T-cell (primary cell): ENCODE results near the gene DNM3. TPM values are rescaled to one million over a fixed set of nuclear protein-coding genes. Genes with fewer than 3 reads are reported as not detected.

Experiments
- ATAC-seq, 4 experiments: fragments of 200-7000 bp in 3 of 4; fragments of 150-1000 bp in 1 of 4; cut with Tn5 transposase; replicated peaks in 1 of 4; 1 replicate in 3 of 4; 2 replicates in 1 of 4; pipeline ENCODE4 v1.10.0; 2021; ENCODE audit warnings: moderate library complexity in 3 of 4, mild to moderate bottlenecking in 2 of 4, moderate number of reproducible peaks in 1 of 4
- CTCF ChIA-PET, 2 donors: fragments of 300-600 bp; sonication (Branson Sonifier 250); formaldehyde crosslinking; loops; one replicate each; lab custom pipeline; 2022; ENCODE audit warnings: antibody characterized with exemption in 2 of 2; lab: Charles Lee
- POLR2A ChIA-PET, 2 donors: fragments of 300-600 bp; sonication (Branson Sonifier 250); formaldehyde crosslinking; loops; one replicate each; lab custom pipeline; 2022; ENCODE audit warnings: antibody characterized with exemption in 2 of 2; lab: Charles Lee
- DNase-seq, 35 experiments: peaks; one replicate each; pipeline versions ENCODE4 v3.0.0 to v3.0.0-alpha.2; 2013 to 2023
- H3K27ac ChIP-seq: one replicate; pipeline ENCODE4 v1.5.1; 2013; ENCODE audit warnings: low read length
- H3K27me3 ChIP-seq, 2 experiments: replicated peaks in 1 of 2; 1 replicate in 1 of 2; 2 replicates in 1 of 2; pipeline versions ENCODE4 v1.6.1 to v1.7.0; 2013; ENCODE audit warnings: low read length in 1 of 2, mixed read lengths in 1 of 2; ENCODE audit not compliant: control insufficient read depth in 2 of 2, insufficient read depth in 2 of 2; ENCODE audit errors: extremely low read depth in 1 of 2
- H3K36me3 ChIP-seq, 2 donors: 1 replicate in 1 of 2; 2 replicates in 1 of 2; pipeline versions ENCODE4 v1.6.1 to v1.7.0; 2013; ENCODE audit warnings: low read length in 1 of 2; ENCODE audit not compliant: control insufficient read depth in 2 of 2, insufficient read depth in 1 of 2; ENCODE audit errors: extremely low read depth in 1 of 2
- H3K4me1 ChIP-seq, 2 experiments: 1 replicate in 1 of 2; 2 replicates in 1 of 2; pipeline versions ENCODE4 v1.6.1 to v1.7.0; 2013; ENCODE audit warnings: low read length in 2 of 2, mixed read lengths in 1 of 2; ENCODE audit not compliant: insufficient read depth in 2 of 2, control insufficient read depth in 1 of 2; ENCODE audit errors: extremely low read depth in 1 of 2
- H3K4me3 ChIP-seq, 2 donors: 1 replicate in 1 of 2; 2 replicates in 1 of 2; pipeline versions ENCODE4 v1.5.1 to v1.7.0; 2013; ENCODE audit warnings: mild to moderate bottlenecking in 2 of 2, low read length in 1 of 2, moderate library complexity in 1 of 2; ENCODE audit not compliant: control insufficient read depth in 1 of 2; ENCODE audit errors: extremely low read depth in 1 of 2
- H3K9me3 ChIP-seq: 2 replicates; pipeline ENCODE4 v1.7.0; 2013
- H3K27ac Mint-ChIP-seq, 2 donors: one replicate each; pipeline ENCODE4 v1.8.0; 2020 to 2021; ENCODE audit warnings: mild to moderate bottlenecking in 2 of 2, mixed read lengths in 2 of 2
- H3K27me3 Mint-ChIP-seq, 2 donors: one replicate each; pipeline ENCODE4 v1.8.0; 2021 to 2022; ENCODE audit warnings: mixed read lengths in 2 of 2
- H3K36me3 Mint-ChIP-seq: one replicate; pipeline ENCODE4 v1.8.0; 2021; ENCODE audit warnings: mixed read lengths
- H3K4me1 Mint-ChIP-seq, 3 donors: one replicate each; pipeline ENCODE4 v1.8.0; 2020 to 2022; ENCODE audit warnings: mixed read lengths in 3 of 3, mild to moderate bottlenecking in 1 of 3
- H3K4me3 Mint-ChIP-seq, 3 donors: one replicate each; pipeline ENCODE4 v1.8.0; 2020 to 2022; ENCODE audit warnings: mild to moderate bottlenecking in 3 of 3, mixed read lengths in 3 of 3, moderate library complexity in 3 of 3
- H3K9me3 Mint-ChIP-seq, 3 donors: one replicate each; pipeline ENCODE4 v1.8.0; 2020 to 2022; ENCODE audit warnings: mixed read lengths in 3 of 3
- WGBS: methylation state at CpG from one replicate; pipeline ENCODE4 v1.1.5; 2013; ENCODE audit warnings: missing lambda C conversion rate; ENCODE audit not compliant: insufficient coverage; 5-methylcytosine and 5-hydroxymethylcytosine counted together
- total RNA-seq, 35 experiments: library from RNA in 6 of 35; stranded (reverse) in 6 of 35; fragments of 120-200 nt in 1 of 35; gene quantifications; one replicate each; pipeline versions ENCODE4 v1.2.1 to v1.2.4 and lab custom pipeline; 2013 to 2026

DNM3 gene
- total RNA-seq, 5 donors from 2014 or later (not counting 1 experiment from before 2014, with no cell fraction given): 2.0 to 2.8 (median 2.4) TPM

- no CpG with 5 or more reads among the region's 1 CpG for WGBS
- Histone ChIP-seq H3K4me1 (peaks cover 0 to 9% of the 10 kb centered on the region in 2 experiments), H3K9me3 (no peaks in the 10 kb centered on the region), H3K27ac (no peak overlapping the region), H3K27me3 (no peaks in the 10 kb centered on the region), H3K4me3 (no peak overlapping the region), H3K36me3 (no peaks in the 10 kb centered on the region)
- ChIA-PET CTCF (interaction anchor here (0.5 to 1.1 kb wide), 3 partner anchors 16 to 283 kb away, joined by 3 read pairs; no protein-coding TSS in a partner anchor), POLR2A (interaction anchor here in 1 of 2 donors (0.5 kb wide), 1 partner anchor 343 kb away, joined by 4 read pairs; no protein-coding TSS in a partner anchor)
- H3K36me3 Mint-ChIP-seq: no peaks in the 10 kb centered on the region
- no peak for ATAC-seq
- H3K9me3 Mint-ChIP-seq: peaks cover 0 to 4% (median 0%) of the 10 kb centered on the region in 3 donors
- no peak for DNase-seq
- H3K4me3 Mint-ChIP-seq: no peak overlapping the region
- no peaks in the 10 kb centered on the region for H3K27me3 Mint-ChIP-seq
- H3K4me1 Mint-ChIP-seq: peaks cover 16 to 24% (median 17%) of the 10 kb centered on the region in 3 donors
- no peak overlapping the region for H3K27ac Mint-ChIP-seq
Observed at GRCh38 chr1:172373864-172374263, 532.6 kb downstream of the DNM3 start.

GRCh38 chr1:172375211-172375631 is 533.9 kb downstream of the DNM3 start:
- Histone ChIP-seq H3K4me1 (peaks cover 0 to 19% of the 10 kb centered on the region in 2 experiments), H3K27ac (no peak overlapping the region), H3K36me3 (no peaks in the 10 kb centered on the region), H3K9me3 (no peaks in the 10 kb centered on the region), H3K4me3 (no peak overlapping the region), H3K27me3 (no peaks in the 10 kb centered on the region)
- ATAC-seq (no peak), DNase-seq (no peak)
- WGBS: no CpG with 5 or more reads among the region's 2 CpGs
- peaks cover 21 to 35% (median 23%) of the 10 kb centered on the region in 3 donors for H3K4me1 Mint-ChIP-seq
- no peaks in the 10 kb centered on the region for H3K9me3 Mint-ChIP-seq
- H3K27ac Mint-ChIP-seq: no peak overlapping the region
- H3K4me3 Mint-ChIP-seq: no peak overlapping the region
- ChIA-PET POLR2A (no interaction called here), CTCF (interaction anchor here in 1 of 2 donors (0.9 kb wide), 1 partner anchor 20 kb away, joined by 3 read pairs; no protein-coding TSS in a partner anchor)
- no peaks in the 10 kb centered on the region for H3K27me3 Mint-ChIP-seq
- H3K36me3 Mint-ChIP-seq: no peaks in the 10 kb centered on the region

GRCh38 chr1:172376431-172376830 is 535.1 kb downstream of the DNM3 start:
- no peak overlapping the region for H3K27ac ChIP-seq
- WGBS: no CpG with 5 or more reads among the region's 2 CpGs
- Mint-ChIP-seq H3K27me3 (no peaks in the 10 kb centered on the region), H3K36me3 (no peaks in the 10 kb centered on the region), H3K4me1 (peaks cover 33 to 45% (median 33%) of the 10 kb centered on the region in 3 donors), H3K9me3 (no peaks in the 10 kb centered on the region), H3K4me3 (no peak overlapping the region), H3K27ac (no peak overlapping the region)
- ChIA-PET POLR2A (no interaction called here), CTCF (interaction anchor here (0.6 to 1.1 kb wide), 3 partner anchors 23 to 193 kb away, joined by 3 to 5 read pairs (median 4); no protein-coding TSS in a partner anchor)
- H3K36me3 ChIP-seq: no peaks in the 10 kb centered on the region
- H3K9me3 ChIP-seq: no peaks in the 10 kb centered on the region
- no peak for ATAC-seq
- DNase-seq: no peak
- no peaks in the 10 kb centered on the region for H3K27me3 ChIP-seq
- H3K4me3 ChIP-seq: no peak overlapping the region
- peaks cover 0 to 26% of the 10 kb centered on the region in 2 experiments for H3K4me1 ChIP-seq

- peaks cover 0 to 31% of the 10 kb centered on the region in 2 experiments for H3K4me1 ChIP-seq
- no peaks in the 10 kb centered on the region for H3K27me3 Mint-ChIP-seq
- H3K36me3 Mint-ChIP-seq: no peaks in the 10 kb centered on the region
- no peak overlapping the region for H3K4me3 ChIP-seq
- H3K27me3 ChIP-seq: no peaks in the 10 kb centered on the region
- ChIA-PET CTCF (interaction anchor here in 1 of 2 donors (1.0 to 1.3 kb wide), 3 partner anchors 15 to 19 kb away, joined by 3 read pairs; no protein-coding TSS in a partner anchor), POLR2A (interaction anchor here (0.5 to 0.6 kb wide), 2 partner anchors 12 to 204 kb away, joined by 3 read pairs; no protein-coding TSS in a partner anchor)
- no peak overlapping the region for H3K4me3 Mint-ChIP-seq
- no peaks in the 10 kb centered on the region for H3K9me3 ChIP-seq
- H3K9me3 Mint-ChIP-seq: no peaks in the 10 kb centered on the region
- H3K27ac Mint-ChIP-seq: no peak overlapping the region
- DNase-seq (no peak), ATAC-seq (no peak)
- H3K4me1 Mint-ChIP-seq: peaks cover 39 to 57% (median 40%) of the 10 kb centered on the region in 3 donors
- H3K27ac ChIP-seq: no peak overlapping the region
- no peaks in the 10 kb centered on the region for H3K36me3 ChIP-seq
Observed at GRCh38 chr1:172377565-172377964, 536.3 kb downstream of the DNM3 start.

- CTCF ChIA-PET: interaction anchor here (0.5 to 1.3 kb wide), 4 partner anchors 14 to 349 kb away, joined by 3 read pairs; no protein-coding TSS in a partner anchor
- H3K36me3 ChIP-seq: no peaks in the 10 kb centered on the region
- no CpG with 5 or more reads among the region's 1 CpG for WGBS
- H3K9me3 ChIP-seq: no peaks in the 10 kb centered on the region
- H3K4me1 Mint-ChIP-seq: peaks cover 39 to 58% (median 42%) of the 10 kb centered on the region in 3 donors
- POLR2A ChIA-PET: interaction anchor here in 1 of 2 donors (0.5 to 0.6 kb wide), 2 partner anchors 178 to 207 kb away, joined by 3 read pairs; no protein-coding TSS in a partner anchor
- no peak for ATAC-seq
- DNase-seq: no peak
- H3K4me3 Mint-ChIP-seq: no peak overlapping the region
- no peaks in the 10 kb centered on the region for H3K27me3 ChIP-seq
- no peaks in the 10 kb centered on the region for H3K36me3 Mint-ChIP-seq
- H3K27ac ChIP-seq: no peak overlapping the region
- H3K9me3 Mint-ChIP-seq: no peaks in the 10 kb centered on the region
- H3K27ac Mint-ChIP-seq: no peak overlapping the region
- peaks cover 0 to 31% of the 10 kb centered on the region in 2 experiments for H3K4me1 ChIP-seq
- H3K27me3 Mint-ChIP-seq: no peaks in the 10 kb centered on the region
- H3K4me3 ChIP-seq: no peak overlapping the region
Observed at GRCh38 chr1:172378109-172378760, 536.9 kb downstream of the DNM3 start.

- ATAC-seq (peak; percentile 93 to 98 (median 96)), DNase-seq (peak in 27 of 35 experiments; percentile 6 to 78 (median 31))
- Histone ChIP-seq H3K9me3 (no peaks in the 10 kb centered on the region), H3K36me3 (no peaks in the 10 kb centered on the region), H3K27ac (peak overlapping the region; percentile 89), H3K4me1 (peaks cover 0 to 30% of the 10 kb centered on the region in 2 experiments), H3K4me3 (peak overlapping the region in 1 of 2 donors; percentile 16), H3K27me3 (no peaks in the 10 kb centered on the region)
- ChIA-PET CTCF (interaction anchor here (0.6 to 2.4 kb wide), 16 partner anchors 9 to 566 kb away, joined by 3 to 30 read pairs (median 4); no protein-coding TSS in a partner anchor), POLR2A (interaction anchor here (0.5 to 1.0 kb wide), 12 partner anchors 10 to 661 kb away, joined by 3 to 7 read pairs (median 4); no protein-coding TSS in a partner anchor)
- H3K27ac Mint-ChIP-seq: peak overlapping the region; percentile 94 to 98
- H3K27me3 Mint-ChIP-seq: no peaks in the 10 kb centered on the region
- no peaks in the 10 kb centered on the region for H3K9me3 Mint-ChIP-seq
- H3K4me3 Mint-ChIP-seq: peak overlapping the region; percentile 49 to 66 (median 59)
- 0% methylated on average over 1 of the region's 6 CpGs for WGBS
- peaks cover 28 to 46% (median 33%) of the 10 kb centered on the region in 3 donors for H3K4me1 Mint-ChIP-seq
- no peaks in the 10 kb centered on the region for H3K36me3 Mint-ChIP-seq
Observed at GRCh38 chr1:172380441-172381244, 539.3 kb downstream of the DNM3 start.
